ENCODE data around the gene MATCAP1. TPM values are rescaled to one million over a fixed set of nuclear protein-coding genes. Genes with fewer than 3 reads are reported as not detected.

Gene MATCAP1
- total and polyA plus RNA-seq, 8 donors, result 4.8 to 55.6 (median 14.7) TPM

- TF ChIP-seq, protein P1, sequence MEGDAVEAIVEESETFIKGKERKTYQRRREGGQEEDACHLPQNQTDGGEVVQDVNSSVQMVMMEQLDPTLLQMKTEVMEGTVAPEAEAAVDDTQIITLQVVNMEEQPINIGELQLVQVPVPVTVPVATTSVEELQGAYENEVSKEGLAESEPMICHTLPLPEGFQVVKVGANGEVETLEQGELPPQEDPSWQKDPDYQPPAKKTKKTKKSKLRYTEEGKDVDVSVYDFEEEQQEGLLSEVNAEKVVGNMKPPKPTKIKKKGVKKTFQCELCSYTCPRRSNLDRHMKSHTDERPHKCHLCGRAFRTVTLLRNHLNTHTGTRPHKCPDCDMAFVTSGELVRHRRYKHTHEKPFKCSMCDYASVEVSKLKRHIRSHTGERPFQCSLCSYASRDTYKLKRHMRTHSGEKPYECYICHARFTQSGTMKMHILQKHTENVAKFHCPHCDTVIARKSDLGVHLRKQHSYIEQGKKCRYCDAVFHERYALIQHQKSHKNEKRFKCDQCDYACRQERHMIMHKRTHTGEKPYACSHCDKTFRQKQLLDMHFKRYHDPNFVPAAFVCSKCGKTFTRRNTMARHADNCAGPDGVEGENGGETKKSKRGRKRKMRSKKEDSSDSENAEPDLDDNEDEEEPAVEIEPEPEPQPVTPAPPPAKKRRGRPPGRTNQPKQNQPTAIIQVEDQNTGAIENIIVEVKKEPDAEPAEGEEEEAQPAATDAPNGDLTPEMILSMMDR (IDR thresholded peaks at IDR 0.05), result no peak
- Histone ChIP-seq H3K4me1 (peaks cover 20 to 23% (median 23%) of the 10 kb centered on the region in 3 donors), H3K27ac (peak overlapping the region in 2 of 4 donors; percentile 13 to 69), H3K36me3 (no peaks in the 10 kb centered on the region), H3K27me3 (no peaks in the 10 kb centered on the region), H3K4me3 (no peak overlapping the region), H3K9me3 (no peaks in the 10 kb centered on the region)
- FAIRE-seq (no peak), DNase-seq (no peak), ATAC-seq (no peak)
- intact Hi-C loops (cut with DNase I), result no loop called here
Measured at GRCh38 chr16:67212766-67213165, 29.0 kb upstream of the MATCAP1 start.

- no peak for ATAC-seq
- H3K27ac ChIP-seq, result no peak overlapping the region
- H3K4me1 ChIP-seq, result peaks cover 20 to 23% (median 23%) of the 10 kb centered on the region in 3 donors
- WGBS, 2 donors, result 85 to 87% methylated on average over 7 of the region's 7 CpGs
- TF ChIP-seq, protein P1 (IDR thresholded peaks at IDR 0.05), result no peak
- intact Hi-C loops (cut with DNase I), result no loop called here
- no peaks in the 10 kb centered on the region for H3K9me3 ChIP-seq
- no peaks in the 10 kb centered on the region for H3K27me3 ChIP-seq
- H3K36me3 ChIP-seq, result no peaks in the 10 kb centered on the region
- no peak overlapping the region for H3K4me3 ChIP-seq
- DNase-seq, result no peak
- no peak for FAIRE-seq
Measured at GRCh38 chr16:67211674-67212073, 27.9 kb upstream of the MATCAP1 start.

- H3K4me3 ChIP-seq, result no peak overlapping the region
- WGBS, 2 donors, result 87% methylated on average over 24 to 25 of the region's 25 CpGs
- no peaks in the 10 kb centered on the region for H3K9me3 ChIP-seq
- no peaks in the 10 kb centered on the region for H3K36me3 ChIP-seq
- intact Hi-C loops (cut with DNase I), result no loop called here
- no peak overlapping the region for H3K27ac ChIP-seq
- FAIRE-seq (no peak), DNase-seq (peak in 1 of 6 donors; percentile 43), ATAC-seq (no peak)
- TF ChIP-seq, protein P1 (IDR thresholded peaks at IDR 0.05), result no peak
- no peaks in the 10 kb centered on the region for H3K27me3 ChIP-seq
- peaks cover 20 to 23% (median 23%) of the 10 kb centered on the region in 3 donors for H3K4me1 ChIP-seq
Measured at GRCh38 chr16:67210069-67210937, 26.5 kb upstream of the MATCAP1 start.

GRCh38 chr16:67209565-67209964, 25.8 kb upstream of the MATCAP1 start:
- no peaks in the 10 kb centered on the region for H3K9me3 ChIP-seq
- FAIRE-seq (no peak), DNase-seq (no peak), ATAC-seq (no peak)
- no peaks in the 10 kb centered on the region for H3K36me3 ChIP-seq
- no peak overlapping the region for H3K4me3 ChIP-seq
- H3K4me1 ChIP-seq, result peaks cover 16 to 19% (median 18%) of the 10 kb centered on the region in 3 donors
- TF ChIP-seq, protein P1 (IDR thresholded peaks at IDR 0.05), result no peak
- WGBS, 2 donors, result 84 to 86% methylated on average over 6 to 8 of the region's 8 CpGs
- no peak overlapping the region for H3K27ac ChIP-seq
- intact Hi-C loops (cut with DNase I), result no loop called here
- H3K27me3 ChIP-seq, result no peaks in the 10 kb centered on the region
